Measurements from ENCODE around the gene SLC25A33.

The SLC25A33 gene

DNA sequence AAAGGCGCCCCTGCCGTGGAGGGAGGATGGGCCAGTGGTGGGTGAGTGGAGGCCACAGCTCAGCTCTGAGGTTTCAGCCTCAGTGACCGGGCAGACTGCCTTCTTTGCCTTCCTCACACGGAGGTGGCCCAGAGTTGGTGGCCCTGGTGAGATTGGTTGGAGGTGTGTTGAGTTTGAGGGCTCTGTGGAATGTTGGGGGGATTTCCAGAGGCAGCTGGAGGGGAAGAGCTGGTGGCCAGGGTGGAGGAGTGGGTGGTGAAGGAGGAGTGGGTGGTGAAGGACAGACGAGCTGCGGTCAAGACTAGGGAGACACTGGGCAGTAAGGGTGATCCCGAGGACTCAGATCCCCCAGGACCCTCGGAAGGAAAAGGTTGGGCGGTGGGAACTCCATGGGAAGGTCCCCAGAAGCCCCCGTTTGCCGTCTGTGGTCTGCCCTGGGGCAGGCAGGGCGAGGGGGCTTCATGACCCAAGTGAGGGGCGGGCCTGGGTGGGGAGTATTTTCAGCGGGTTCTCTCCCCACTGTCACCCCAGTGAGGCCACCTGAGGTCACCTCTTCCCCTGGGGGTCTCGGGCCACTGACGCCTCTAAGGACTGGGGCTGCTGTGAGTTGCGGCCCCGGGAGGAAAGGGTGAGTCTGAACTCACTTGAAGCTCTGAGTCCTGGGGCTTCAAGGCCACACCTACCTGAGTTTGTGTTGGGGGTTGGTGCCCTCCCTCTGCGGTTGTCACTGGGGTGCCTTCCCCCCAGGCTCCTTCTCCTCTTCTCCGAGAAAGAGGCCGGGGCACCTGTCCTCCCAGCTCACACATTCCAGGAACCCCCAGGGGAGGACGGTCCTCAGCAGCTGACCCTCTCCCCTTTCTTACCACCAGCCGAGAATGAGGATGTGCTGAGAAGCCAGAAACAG, 89.5 kb downstream of the SLC25A33 start:
- FAIRE-seq = no peak

DNA sequence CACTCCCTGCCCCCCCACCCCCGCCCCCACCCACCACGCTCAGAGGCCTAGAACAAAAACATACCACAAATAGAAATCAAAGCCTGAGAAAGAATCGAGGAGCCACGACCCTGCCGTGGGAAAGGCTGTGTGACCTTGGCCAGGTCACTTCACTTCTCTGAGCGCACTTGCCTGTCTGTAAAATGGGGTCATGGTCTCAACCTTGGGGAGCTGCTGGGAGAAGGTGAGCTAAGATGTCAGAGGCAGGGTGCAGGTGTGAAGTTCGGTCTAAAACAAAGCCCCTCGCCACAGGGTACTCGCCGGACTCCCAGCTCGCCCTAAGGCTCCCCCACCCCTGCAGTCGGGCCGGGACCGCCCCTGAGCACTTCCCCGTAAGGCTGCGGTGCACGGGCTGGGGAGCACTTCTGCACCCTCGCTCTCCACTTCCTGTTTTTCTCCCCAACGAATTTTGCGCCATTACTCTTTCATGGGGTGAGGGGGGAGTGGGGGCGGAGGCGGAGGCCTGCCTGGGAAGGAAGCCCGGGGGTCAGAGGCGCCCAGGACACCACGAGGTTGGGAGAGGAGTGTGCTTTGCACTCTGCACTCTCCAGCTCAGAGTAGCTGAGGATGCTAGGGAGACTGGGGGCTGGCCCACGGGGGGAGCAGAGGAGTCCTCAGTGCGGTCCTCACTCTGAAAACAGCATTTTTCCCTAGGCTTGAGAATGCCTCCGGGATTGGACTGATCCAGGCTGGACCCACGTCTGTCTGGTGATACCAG, 90.4 kb downstream of the SLC25A33 start:
- no peak for FAIRE-seq

DNA sequence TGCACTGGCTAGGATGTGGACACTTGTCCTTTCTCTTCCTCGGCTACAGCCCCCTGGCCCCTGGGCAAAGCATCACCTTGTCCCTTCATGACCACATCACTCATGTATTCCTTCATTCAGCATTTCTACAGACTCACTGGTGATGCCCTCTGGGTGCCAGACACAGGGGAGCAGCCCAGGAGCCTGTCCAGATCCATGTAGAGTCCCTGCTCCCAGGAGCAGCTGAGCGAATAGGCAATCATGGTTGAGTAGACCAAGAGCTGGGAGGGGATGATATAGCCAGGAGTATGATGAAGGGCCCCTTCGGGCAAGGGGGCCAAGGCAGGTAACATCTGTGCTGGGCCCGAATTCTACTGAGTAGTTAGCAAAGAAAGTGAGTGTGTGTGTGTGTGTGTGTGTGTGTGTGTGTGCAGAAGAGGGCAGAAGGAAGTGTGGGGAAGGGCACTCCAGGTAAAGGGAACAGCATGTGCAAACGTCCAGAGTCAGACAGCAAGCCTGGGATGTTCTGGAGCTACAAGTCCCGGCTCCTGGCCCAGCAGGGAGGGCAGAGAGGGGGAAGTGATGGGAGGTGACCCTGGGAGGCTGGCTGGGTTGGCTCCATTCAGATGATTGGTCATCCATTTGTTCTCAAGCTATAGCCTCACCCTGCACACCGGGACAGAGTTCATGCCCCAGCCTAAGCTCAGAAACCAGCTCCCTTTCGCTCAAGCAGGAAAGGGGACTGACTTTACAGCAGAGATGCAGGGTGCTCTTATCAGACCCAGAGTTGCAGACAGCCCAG, 91.3 kb downstream of the SLC25A33 start:
- FAIRE-seq = no peak

DNA sequence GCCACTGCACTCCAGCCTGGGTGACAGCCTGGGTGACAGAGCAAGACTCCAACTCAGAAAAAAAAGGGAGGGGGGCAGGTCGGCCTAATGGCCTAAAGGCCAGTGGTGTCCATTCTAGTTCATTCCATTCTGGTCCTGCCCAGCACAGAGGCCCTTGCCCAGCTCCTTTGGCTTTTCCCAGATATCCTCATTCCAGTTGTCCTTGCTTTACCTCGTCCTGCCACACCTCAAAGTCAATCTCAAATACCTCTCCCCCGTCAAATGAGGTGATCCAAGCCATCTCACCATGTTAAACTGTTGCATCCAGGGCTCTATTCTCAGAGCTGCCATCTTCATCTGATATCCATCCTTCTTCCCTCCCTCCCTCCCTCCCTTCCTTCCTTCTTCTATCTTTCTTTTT, 92.3 kb downstream of the SLC25A33 start:
- no peak for FAIRE-seq

DNA sequence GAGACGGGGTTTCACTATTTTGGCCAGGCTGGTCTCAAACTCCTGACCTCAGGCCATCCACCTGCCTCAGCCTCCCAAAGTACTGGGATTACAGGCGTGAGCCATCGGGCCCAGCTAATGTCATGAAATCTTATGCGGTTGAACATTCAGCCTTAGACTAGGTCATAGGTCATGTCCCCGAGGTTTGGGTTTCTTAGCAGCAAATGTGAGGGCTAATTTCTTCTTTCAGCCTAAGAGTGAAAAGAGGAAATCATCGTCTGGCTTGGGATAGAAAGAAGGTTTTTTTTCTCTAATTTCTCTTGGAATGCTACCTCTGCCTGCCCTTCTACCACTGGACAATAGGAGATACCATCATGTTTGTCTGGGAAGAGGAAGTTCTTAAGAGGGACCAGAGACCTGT, 94.2 kb downstream of the SLC25A33 start:
- no peak for FAIRE-seq

DNA sequence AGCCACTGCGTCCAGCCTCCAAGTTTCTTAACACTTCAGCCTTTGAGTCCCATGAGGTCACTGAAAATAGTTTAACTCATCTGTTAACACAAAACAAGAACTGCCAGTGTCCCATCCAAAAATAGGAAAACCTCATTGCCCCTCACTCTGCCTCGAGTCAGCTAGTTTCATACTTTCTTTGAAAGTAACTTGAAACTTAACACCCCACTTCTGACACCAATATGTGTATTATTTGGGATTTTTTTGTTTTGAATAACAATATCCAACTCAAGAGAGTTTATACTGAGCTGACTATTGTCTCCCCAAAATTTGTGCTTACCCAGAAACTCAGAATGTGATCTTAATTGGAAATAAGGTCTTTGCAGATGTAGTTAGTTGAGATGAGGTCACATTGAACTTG, 95.3 kb downstream of the SLC25A33 start:
- FAIRE-seq = no peak

Data from A204.1 (cell line).